GM19238 (cell line): ENCODE results near the gene HNRNPH3.
"Not testable (repeated sequence)": the region's sequence is repeated elsewhere in the genome, so short reads cannot be mapped to it uniquely, and the experiment has no call there.

Experiments used
- DNase-seq: peaks from one replicate; pipeline ENCODE4 v3.0.0; 2011; ENCODE audit warnings: low spot score; ENCODE audit not compliant: insufficient read length

HNRNPH3 gene

GRCh38 chr10:68331455-68332258 is at the start of gene HNRNPH3:
Gene HNRNPH3 (plus strand): TSS chr10:68332064. CDS start chr10:68337222, 5,158 bp downstream.
- peak; percentile 82 for DNase-seq

DNA sequence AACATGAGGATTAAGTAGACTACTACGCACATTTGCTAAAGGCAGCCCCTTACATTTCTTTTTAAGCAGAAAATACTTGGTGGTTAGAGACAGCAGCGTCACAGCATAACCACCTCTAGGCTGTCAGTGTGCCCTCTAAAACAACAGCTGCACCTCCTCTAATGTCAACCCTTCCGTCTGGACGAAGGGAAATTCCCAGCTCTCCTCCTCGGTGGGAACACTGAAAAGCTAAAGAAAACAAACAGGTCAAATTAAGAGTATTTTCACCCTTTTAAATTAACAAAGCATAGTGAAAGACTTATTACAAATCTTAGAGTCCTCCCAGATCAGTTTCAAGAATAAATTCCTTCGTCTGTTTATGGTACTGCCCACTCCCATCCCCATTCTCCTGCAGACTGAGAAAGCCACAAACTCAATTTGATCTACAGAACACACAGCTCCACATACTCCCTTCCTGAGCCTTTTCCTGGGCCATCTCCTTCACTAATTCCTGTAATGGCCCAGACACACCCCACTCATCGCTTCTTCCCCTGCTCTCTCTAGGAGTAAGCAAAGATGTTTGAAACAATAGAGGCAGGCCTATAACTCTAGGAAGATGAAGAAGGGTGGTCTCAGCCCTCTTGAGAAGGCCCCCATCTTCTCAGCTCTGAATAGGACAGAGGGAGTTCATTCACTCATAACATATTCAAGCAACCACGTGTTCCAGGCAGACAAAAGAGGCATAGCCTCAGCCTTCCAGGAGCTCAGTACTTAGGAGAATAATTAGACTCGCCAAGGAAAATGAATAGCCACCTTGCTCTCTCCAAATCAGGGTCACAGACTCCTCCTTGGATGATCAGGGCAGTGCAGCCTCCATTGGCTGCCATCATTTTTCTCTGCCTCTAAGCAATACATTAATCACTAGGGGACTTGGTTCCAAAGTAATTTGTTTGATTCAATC is 47.5 kb upstream of the HNRNPH3 start:
- no peak for DNase-seq

- DNase-seq = no peak
Measured at GRCh38 chr10:68288717-68289116, 43.1 kb upstream of the HNRNPH3 start.

DNA sequence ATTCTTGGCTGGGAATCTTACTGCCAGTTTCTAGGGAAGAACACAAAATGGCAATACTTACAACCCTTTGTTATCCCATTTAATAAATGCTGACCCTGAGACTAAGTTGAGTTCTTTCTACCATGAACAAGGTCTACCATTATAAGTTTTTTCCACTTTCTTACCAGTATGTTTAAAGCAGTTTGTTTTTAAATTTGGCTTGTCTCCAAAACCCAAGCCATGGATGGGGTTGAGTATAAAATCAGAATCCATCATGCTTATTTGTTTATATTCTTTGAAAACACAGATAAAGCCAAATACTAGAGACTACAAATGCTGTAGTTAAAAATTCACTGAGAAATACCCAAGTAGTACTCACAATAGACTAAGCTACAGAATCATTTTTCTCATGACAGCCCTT is 41.1 kb upstream of the HNRNPH3 start:
- DNase-seq = no peak

- DNase-seq = no peak
Measured at GRCh38 chr10:68296843-68297663, 34.8 kb upstream of the HNRNPH3 start.

DNA sequence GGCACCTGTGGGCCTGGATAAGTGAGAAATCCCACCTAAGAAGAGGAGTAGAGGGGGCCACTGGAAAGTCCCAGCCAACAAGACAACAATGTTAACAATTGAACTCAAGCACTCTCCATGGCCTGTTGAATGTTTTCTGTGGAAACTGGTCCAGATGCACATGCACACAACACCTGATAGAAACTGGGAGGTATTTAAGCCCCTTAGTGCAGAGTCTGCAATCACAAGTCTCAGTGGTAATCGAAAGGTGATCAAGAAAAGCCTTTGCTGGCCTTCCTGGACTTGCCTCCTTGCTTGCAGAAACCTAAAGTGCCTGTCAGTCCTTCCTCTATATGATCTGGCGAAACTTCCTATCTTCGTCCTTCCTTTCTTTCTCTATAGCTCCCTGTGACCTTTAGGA is 30.6 kb upstream of the HNRNPH3 start:
- no peak for DNase-seq

DNA sequence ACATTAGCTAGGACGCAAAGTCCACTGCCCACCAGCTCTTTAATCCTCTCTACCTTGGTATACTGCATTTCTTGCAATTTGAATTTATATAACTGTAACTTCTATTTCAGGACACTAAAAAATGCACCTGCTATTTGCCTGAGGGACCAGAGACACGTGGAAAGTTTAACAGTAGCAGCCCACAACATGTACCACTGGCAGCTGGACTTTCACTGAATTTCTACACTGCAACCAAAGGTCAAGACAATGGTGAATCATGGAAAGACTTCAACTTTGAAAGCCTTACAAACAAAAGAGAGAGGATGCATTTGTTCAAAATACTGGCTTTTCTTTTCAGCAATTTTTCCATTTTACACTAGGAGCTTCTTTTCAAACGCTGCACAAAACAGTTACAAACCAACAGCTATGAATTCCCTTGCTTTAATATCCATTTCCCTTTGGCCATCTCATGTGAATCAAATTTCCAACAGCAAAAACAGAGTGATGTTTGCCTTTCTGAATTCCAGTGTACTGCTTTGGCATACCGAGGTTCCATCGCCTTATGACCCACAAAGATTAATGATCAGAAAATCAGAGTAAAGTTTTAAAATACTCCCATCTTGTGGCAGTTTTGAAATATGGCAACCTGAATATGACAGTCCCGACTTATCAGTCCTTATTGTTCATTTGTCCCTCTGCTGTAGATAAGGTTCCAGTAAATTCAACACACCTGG is 29.9 kb upstream of the HNRNPH3 start:
- DNase-seq = no peak

GRCh38 chr10:68302503-68302823 is 29.4 kb upstream of the HNRNPH3 start:
- DNase-seq = no peak

DNA sequence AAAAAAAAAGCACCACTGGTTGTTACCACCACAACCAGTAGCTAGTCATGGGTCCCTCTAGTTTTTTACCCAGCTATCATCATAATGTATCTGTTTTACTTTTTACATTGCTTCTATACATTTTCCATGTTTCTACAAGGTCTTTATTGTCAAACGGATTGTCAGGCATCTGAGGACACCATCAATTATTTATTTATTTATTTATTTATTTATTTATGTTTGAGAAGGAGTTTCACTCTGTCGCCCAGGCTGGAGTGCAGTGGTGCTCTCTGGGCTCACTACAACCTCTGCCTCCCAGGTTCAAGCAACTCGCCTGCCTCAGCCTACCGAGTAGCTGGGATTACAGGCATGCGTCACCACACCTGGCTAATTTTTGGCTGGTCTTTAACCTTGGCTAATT is 29.0 kb upstream of the HNRNPH3 start:
- DNase-seq = no peak

- no peak for DNase-seq
Measured at GRCh38 chr10:68303849-68304412, 27.9 kb upstream of the HNRNPH3 start.

DNA sequence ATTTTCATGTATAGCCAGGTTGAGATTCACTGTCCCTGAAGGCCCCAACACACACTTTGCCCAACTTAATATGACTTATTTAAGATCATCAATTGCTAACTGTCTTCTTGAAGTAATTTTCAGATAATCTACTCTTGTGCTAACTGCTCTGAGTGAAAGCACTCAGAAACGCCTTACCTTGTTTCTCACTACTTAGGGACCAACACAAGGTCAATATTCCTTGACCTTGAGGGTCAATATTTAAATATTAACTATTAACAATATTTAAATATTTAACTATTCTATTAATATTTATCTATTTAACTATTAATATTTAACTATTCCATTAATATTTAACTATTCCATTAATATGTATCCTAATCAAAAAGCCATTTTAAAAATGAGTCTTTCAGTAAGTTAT is 26.0 kb upstream of the HNRNPH3 start:
- no peak for DNase-seq

- DNase-seq = no peak
Measured at GRCh38 chr10:68310531-68310930, 21.3 kb upstream of the HNRNPH3 start.

GRCh38 chr10:68314930-68315329 is 16.9 kb upstream of the HNRNPH3 start:
- not testable (repeated sequence) for DNase-seq

DNA sequence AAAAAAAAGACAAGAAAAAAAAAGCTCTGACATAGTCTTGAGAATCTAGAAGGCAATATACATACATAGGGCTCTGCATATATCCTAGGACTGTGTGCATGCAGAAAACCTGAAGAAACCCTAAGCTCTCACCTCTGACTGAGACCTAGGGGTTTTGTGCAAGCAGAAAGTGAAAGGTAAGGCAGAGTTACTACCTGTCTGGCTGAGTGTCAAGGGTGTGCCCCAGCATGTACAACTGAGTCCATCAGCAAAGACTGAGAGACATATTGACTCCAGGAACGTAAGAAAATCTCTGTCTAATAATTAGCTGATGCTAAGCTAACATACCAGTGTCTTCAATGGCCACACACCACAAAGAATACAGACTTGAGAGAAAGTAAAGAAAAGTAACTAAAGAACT is 16.3 kb upstream of the HNRNPH3 start:
- DNase-seq = no peak

DNA sequence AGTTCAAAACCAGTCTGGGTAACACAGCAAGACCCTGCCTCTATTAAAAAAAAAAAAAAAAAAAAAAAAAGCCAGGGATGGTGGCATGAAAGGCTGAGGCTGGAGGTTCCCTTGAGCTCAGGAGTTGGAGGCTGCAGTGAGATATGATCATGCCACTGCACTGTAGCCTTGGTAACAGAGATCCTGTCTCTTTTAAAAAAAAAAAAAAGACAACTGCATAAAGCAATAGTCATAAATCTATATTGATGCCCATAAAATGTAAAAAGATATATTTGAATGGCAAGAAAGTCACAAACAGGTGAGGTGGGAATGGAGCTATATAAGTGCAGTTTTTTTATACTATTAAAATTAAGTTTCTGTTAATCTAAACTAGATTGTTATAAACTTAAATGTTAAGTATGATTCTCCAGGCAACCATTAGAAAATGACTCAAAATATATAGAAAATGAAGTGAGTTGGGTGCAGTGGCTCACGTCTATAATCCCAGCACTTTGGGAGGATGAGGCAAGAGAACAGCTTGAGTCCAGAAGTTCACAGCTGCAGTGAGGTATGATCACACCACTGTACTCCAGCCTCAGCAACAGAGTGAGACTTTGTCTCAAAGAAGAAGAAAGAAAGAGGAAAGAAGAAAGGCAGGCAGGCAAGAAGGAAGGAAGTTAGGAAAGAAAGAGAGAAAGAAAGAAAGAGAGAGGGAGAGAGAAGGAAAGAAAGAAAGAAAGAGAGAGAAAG is 13.4 kb upstream of the HNRNPH3 start:
- no peak for DNase-seq

GRCh38 chr10:68324396-68324795 is 7.5 kb upstream of the HNRNPH3 start:
- not testable (repeated sequence) for DNase-seq

DNA sequence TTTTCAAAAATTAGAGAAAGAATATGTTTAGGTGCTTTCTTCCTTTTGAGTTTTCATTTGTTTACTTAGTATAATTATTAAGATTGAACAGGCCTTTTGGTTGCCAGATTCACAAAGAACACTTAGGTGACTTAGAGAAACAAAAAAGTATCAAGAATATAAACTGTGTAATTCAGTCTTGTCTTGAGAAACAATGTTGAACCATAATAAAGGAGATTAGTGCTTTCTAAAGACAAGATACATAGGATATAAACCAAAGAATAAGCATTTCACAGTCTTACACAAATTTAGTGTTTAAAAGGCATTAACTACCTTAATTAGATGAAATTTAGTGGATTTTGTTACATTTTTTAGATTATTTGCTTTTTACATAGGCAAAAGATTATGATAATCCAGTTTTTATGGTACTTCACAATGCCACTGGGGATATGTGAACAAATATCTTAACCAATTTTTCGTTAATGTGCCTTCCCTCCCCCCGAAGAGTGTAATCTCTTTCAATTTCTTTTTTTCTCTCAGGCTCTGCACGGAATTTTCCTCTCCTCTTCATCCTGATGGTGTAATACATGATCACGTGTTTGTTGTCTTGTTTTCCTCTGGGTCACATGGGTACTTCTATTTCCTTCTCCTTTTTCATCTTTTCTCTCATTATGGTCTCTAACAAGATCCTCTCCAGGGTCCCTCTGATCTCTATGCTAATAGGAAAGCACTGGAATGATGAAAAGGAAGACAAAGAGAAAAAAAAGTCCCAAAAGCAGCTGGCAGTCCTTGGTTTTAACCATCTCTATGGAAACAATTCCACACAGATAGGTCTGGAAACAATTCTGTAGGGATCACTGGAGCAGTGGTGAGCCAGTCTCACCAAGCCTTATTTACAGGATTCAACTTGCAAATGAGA is 3.7 kb upstream of the HNRNPH3 start:
- no peak for DNase-seq

- DNase-seq = no peak
Measured at GRCh38 chr10:68329506-68329861, 2.4 kb upstream of the HNRNPH3 start.

GRCh38 chr10:68330852-68331454 is 911 bp upstream of the HNRNPH3 start:
- no peak for DNase-seq
